NCI-H128 (cell line): ENCODE results near the gene XPR1.
A peak's percentile ranks its signal among the peaks of the same experiment; 100 is the strongest.
"Not testable (repeated sequence)": the region's sequence is repeated elsewhere in the genome, so short reads cannot be mapped to it uniquely, and the experiment has no call there.

Experiments
- DNase-seq: peaks from one replicate; lab custom pipeline; 2025; ENCODE audit not compliant: unreplicated experiment; lab: John Stamatoyannopoulos, UW

The XPR1 gene

DNA sequence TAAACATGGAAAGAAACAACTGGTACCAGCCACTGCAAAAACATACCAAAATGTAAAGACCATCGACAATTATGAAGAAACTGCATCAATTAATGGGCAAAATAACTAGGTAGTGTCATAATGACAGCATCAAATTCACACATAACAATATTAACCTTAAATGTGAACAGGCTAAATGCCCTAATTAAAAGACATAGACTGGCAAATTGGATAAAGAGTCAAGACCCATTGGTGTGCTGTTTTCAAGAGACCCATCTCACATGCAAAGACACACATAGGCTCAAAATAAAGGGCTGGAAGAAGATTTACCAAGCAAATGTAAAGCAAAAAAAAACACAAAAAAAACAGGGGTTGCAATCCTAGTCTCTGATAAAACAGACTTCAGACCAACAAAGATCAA, 201.4 kb downstream of the XPR1 start:
- DNase-seq, result not testable (repeated sequence)

DNA sequence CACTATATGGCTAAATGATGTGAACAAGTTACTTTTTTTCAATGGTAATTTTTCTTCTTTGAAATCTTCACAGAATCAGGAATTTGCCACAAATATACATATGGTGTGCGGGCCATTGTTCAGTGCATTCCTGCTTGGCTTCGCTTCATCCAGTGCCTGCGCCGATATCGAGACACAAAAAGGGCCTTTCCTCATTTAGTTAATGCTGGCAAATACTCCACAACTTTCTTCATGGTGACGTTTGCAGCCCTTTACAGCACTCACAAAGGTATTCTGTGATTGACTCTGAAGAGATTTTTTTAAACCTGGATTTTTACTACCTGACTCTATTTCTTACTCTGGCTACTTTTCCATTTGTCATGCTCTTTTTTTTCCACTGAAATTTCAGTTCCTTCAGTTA, 204.6 kb downstream of the XPR1 start:
- no peak for DNase-seq

DNA sequence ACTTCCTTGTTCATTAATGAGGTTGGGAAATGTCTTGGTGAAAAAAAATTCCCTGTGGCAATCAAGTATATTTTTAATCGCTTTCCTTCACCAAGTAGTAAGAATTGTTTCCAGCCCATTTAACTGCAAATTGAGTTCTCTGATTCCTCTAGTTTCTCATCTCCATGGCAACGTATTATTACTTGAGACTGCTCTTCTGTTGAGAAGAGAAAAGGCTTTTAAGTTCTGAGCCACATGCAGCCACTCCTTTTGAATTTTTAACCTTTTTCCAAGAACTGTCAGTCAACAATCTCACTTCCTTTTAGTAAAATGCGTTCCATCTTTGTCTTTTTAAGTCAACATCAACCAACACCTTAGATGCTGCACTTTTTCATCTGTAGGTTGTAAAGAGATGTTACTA, 205.2 kb downstream of the XPR1 start:
- no peak for DNase-seq

GRCh38 chr1:180838535-180838934, 206.7 kb downstream of the XPR1 start:
- DNase-seq, result no peak

DNA sequence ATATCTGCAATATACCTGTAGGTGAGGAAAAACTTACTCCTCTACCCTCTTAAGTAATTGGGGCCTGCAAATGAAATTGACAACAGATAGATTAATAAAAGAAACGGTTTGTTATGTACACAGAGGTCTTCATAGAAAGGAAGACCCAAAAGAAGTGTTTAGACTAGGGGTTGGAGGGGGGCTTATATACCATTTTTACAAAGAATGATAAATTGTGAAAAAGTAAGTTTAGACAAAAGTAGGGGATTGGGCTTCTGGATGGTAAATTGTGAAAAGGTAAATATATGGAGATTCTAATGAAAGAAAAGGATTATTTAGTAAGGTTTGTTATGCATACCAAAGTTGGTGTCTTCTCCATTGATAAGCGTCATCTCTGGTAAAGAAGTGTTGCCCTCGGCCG, 207.7 kb downstream of the XPR1 start:
- DNase-seq, result no peak

- no peak for DNase-seq
These were observed 209.6 kb downstream of the XPR1 start for GRCh38 chr1:180841415-180841814.

GRCh38 chr1:180842052-180842451, 210.2 kb downstream of the XPR1 start:
- DNase-seq, result no peak

DNA sequence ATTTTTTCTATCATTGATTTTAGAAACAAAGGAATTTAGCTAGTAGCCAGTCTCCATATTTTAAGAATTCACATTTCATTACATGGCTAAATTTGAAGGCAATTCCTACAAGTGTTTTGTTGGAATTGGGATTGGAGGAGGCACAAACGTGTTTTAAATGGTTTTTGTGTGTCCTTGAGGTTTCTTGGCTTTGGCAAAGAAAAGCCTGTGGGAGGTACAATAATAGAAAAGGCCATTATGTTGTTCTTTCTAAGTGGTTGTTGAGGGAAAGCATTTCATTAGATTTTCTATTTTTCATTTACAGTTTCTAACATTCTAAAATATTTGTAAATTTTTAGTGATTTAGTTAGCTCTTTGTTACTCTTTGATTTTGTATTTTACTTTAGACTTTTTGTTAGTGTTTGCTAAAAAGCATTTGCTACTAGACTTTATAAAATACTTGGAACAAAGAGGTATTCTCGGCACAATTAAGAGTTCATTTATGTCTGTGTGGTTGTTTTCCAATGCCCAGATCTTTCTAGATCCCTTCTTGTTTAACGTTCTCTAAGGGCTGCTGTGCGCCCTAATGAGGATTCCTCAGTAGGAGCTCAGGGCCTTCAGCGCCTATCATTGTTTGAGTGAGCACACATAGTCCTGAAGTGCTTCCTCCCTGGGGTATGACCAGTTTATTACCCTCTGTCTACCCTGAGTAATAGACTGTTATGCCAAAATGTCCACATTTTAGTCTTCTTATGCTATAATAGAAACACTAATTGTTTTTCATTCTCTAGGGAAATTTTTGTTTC, 210.9 kb downstream of the XPR1 start:
- DNase-seq, result peak; percentile 61

- DNase-seq, result no peak
These were observed 213.5 kb downstream of the XPR1 start for GRCh38 chr1:180845352-180845751.

GRCh38 chr1:180848191-180848590, 216.4 kb downstream of the XPR1 start:
- DNase-seq, result no peak

DNA sequence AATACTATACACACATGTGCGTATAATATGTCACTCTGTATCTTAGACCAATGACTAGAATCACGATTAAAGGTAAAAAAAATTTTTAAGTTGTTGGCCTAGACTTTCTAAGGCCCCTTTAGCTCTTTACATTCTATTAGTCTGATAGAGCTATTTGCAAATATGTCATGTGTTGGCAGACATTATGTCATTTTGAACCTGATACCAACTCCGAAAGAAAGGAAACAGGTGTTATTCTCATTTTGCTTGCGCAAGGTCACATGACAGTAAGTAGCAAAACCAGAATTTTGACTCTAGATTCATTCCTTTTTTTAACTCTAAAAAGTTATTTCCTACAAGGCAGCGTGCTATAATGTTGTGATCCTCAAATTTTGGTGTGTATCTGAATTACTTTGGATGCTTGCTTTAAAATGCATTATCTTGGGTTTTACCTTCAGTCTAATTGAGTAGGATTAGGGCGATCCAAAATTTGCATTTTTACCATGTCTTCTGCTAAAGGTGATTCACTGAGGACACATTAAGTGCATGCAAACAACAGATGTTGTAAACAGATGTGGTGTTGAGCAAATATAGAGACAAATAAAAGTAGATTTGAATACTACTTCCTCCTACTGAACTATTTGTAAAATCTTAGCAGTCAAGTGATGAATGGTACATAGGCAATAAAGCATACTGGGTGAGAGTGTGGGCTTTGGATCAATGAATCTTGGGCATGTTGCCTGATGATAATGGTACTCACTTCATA, 217.4 kb downstream of the XPR1 start:
- no peak for DNase-seq

DNA sequence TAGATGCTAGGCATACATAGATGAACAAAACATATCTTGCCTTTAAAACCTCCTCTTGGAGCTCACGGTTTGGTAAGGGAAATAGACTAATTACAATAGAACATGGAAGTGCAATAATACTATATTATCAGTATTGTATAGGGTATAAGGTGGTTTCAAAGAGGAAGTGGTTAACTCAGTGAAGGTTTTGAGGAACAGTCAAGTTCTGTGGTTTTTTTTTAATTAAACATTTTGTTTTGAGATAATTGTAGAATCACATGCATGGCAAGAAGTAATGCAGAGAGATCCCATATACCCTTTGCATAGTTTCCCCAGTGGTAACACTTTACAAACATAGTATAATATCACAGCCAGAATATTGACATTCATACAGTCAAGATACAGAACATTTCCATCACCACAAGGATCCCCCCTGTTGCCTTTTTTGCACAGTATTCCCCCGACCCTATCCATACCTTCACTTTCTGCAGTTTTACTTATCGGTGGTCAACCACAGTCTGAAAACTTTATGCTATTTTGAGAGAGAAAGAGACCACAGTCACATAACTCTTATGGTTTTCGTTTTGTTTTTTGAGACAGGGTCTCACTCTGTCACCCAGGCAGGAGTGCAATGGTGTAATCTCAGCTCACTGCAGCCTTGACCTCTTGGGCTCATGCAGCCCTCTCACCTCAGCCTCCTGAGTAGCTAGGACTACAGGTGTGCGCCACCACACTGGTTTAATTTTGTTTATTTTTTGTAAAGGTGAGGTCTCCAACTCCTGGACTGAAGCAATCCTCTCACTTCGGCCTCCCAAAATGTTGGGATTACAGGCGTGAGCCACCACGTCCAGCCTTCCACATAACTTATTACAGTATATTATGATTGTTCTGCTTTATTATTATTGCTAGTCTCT, 220.4 kb downstream of the XPR1 start:
- DNase-seq, result no peak

DNA sequence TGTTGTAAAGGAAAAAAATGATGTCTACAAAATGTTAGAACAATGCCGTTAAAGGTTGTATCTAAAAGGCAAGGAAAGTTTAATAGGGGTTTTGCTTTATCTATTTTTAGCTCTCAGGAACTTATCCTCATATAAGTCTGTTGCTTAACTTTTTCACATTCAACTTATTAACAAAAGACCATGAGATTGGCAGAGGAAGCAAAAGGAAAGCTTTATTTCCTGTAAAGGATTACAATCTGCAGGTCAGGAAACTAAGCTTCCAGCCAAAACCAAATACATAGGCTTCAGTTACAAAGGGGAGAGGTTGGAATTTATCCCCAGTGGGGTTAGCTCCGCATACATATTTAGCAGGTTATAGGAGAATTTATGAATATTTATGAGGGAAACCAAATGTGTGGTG, 222.2 kb downstream of the XPR1 start:
- no peak for DNase-seq

- DNase-seq, result no peak
These were observed 222.6 kb downstream of the XPR1 start for GRCh38 chr1:180854456-180854855.

GRCh38 chr1:180857947-180858725, 226.3 kb downstream of the XPR1 start:
- not testable (repeated sequence) for DNase-seq

GRCh38 chr1:180859306-180859705, 227.5 kb downstream of the XPR1 start:
- no peak for DNase-seq

DNA sequence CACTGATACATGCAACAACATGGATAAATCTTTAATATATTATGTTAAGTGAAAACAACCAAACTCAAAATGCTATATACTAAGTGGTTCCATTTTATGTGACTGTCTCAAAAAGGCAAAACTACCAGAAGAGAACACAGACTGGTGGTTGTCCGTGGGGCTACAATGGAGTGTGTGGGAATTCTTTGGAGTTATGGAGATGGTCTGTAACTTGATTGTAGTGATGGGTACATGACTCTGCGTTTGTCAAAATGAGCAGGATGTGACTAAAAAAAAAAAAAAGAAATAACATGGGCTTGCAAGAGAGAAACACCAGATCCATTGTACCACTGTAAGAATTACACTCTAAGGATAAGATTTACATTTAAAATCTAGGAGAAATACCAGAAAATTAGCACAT, 228.7 kb downstream of the XPR1 start:
- no peak for DNase-seq

DNA sequence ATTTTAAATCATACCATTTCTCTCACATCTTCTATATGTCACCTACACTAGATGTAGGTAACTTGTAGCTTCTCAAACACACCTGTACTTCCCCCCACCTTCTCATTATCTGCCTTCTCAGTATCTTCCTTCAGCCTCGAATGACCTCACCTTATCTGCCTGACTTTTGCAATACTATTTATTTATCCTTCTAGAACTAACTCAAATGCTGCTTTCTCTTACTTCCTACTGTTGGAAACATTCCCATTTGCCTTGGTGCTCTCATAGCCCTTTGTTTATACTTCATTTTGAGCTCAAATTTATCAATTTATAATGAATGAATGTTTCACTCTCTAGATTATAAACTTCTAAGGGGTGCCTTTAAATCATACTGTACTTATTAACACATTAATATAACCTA, 230.5 kb downstream of the XPR1 start:
- DNase-seq, result no peak

DNA sequence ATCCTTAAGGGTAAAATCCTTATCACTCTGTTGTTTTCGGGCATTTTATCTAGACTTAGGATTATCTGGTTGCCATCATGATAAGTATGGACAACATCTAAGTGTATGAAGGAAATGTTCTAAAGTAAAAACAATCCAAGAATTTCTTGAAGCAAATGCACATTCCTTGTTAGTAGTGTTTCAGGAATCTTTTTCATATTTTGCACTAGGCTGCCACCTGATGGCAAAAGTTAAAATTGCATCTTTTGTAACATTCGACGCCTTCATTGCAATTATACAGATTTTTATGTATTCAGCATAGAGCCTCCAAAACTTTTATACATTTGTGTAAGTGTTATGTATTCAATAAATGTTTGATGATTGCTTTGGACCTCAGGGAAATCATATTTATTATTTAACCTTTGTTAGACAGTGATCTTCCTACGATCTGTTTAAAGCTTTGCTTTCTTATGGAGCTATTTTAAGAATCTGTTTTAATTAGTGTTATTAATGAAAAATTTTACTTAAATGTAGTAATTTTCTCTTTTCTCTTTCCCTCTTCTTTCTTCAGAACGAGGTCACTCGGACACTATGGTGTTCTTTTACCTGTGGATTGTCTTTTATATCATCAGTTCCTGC, 231.4 kb downstream of the XPR1 start:
- DNase-seq, result peak; percentile 69

- DNase-seq, result no peak
These were observed 250.1 kb downstream of the XPR1 start for GRCh38 chr1:180881806-180882509.
